Activated CD8-positive, alpha-beta memory T cell treated with anti-CD3 and anti-CD28 coated beads, Interleukin-2, amount 10 ng/mL, durations not matched to agents 7 days and 5 days (primary cell): ENCODE data around the gene RBFOX1. TPM values are rescaled to one million over a fixed set of nuclear protein-coding genes. Genes with fewer than 3 reads are reported as not detected.

Source experiments
- ATAC-seq: fragments of 150-1000 bp; cut with Tn5 transposase; one replicate; pipeline ENCODE4 v1.10.0; 2021; ENCODE audit warnings: moderate library complexity
- CTCF ChIA-PET: fragments of 350-600 bp; sonication (Branson Sonifier 250); formaldehyde crosslinking; loops from one replicate; lab custom pipeline; 2021; ENCODE audit warnings: antibody characterized with exemption; lab: Charles Lee
- DNase-seq: peaks from one replicate; pipeline ENCODE4 v3.0.0-alpha.2; 2020
- H3K27ac Mint-ChIP-seq: one replicate; pipeline ENCODE4 v1.8.0; 2021; ENCODE audit warnings: mild to moderate bottlenecking, mixed read lengths
- H3K27me3 Mint-ChIP-seq: one replicate; pipeline ENCODE4 v1.8.0; 2021; ENCODE audit warnings: mixed read lengths
- H3K36me3 Mint-ChIP-seq: one replicate; pipeline ENCODE4 v1.8.0; 2021; ENCODE audit warnings: mild to moderate bottlenecking, mixed read lengths
- H3K4me1 Mint-ChIP-seq: one replicate; pipeline ENCODE4 v1.8.0; 2021; ENCODE audit warnings: mixed read lengths
- H3K4me3 Mint-ChIP-seq: one replicate; pipeline ENCODE4 v1.8.0; 2021; ENCODE audit warnings: mild to moderate bottlenecking, moderate library complexity, mixed read lengths
- H3K9me3 Mint-ChIP-seq: one replicate; pipeline ENCODE4 v1.8.0; 2022; ENCODE audit warnings: low read depth, mixed read lengths
- total RNA-seq, 2 experiments: library from RNA; stranded (reverse); gene quantifications; one replicate each; pipeline ENCODE4 v1.2.3, GENCODE V29; 2021

RBFOX1 gene
- total RNA-seq, 2 experiments from 2014 or later = not detected

- H3K4me3 Mint-ChIP-seq = no peak overlapping the region
- no peak overlapping the region for H3K27ac Mint-ChIP-seq
- DNase-seq (no peak), ATAC-seq (no peak)
- no peaks in the 10 kb centered on the region for H3K27me3 Mint-ChIP-seq
- no peaks in the 10 kb centered on the region for H3K36me3 Mint-ChIP-seq
- CTCF ChIA-PET = no interaction called here
- H3K9me3 Mint-ChIP-seq = peaks cover 6% of the 10 kb centered on the region
- H3K4me1 Mint-ChIP-seq = no peaks in the 10 kb centered on the region
Observed at GRCh38 chr16:7340938-7341337, 8.3 kb downstream of the RBFOX1 start.

GRCh38 chr16:7342598-7342997 lies 10.0 kb downstream of the RBFOX1 start:
- H3K27me3 Mint-ChIP-seq = no peaks in the 10 kb centered on the region
- no peak for ATAC-seq
- no peak for DNase-seq
- H3K27ac Mint-ChIP-seq = no peak overlapping the region
- CTCF ChIA-PET = no interaction called here
- H3K9me3 Mint-ChIP-seq = peaks cover 14% of the 10 kb centered on the region
- H3K4me3 Mint-ChIP-seq = no peak overlapping the region
- no peaks in the 10 kb centered on the region for H3K4me1 Mint-ChIP-seq
- no peaks in the 10 kb centered on the region for H3K36me3 Mint-ChIP-seq

GRCh38 chr16:7343243-7343642 lies 10.6 kb downstream of the RBFOX1 start:
- no peaks in the 10 kb centered on the region for H3K36me3 Mint-ChIP-seq
- peaks cover 15% of the 10 kb centered on the region for H3K9me3 Mint-ChIP-seq
- no peak overlapping the region for H3K4me3 Mint-ChIP-seq
- no peak overlapping the region for H3K27ac Mint-ChIP-seq
- no peaks in the 10 kb centered on the region for H3K4me1 Mint-ChIP-seq
- CTCF ChIA-PET = no interaction called here
- ATAC-seq = no peak
- H3K27me3 Mint-ChIP-seq = no peaks in the 10 kb centered on the region
- DNase-seq = no peak

GRCh38 chr16:7344830-7345780 lies 12.5 kb downstream of the RBFOX1 start:
- CTCF ChIA-PET = no interaction called here
- H3K27me3 Mint-ChIP-seq = no peaks in the 10 kb centered on the region
- peaks cover 19% of the 10 kb centered on the region for H3K9me3 Mint-ChIP-seq
- H3K4me3 Mint-ChIP-seq = no peak overlapping the region
- peaks cover 1% of the 10 kb centered on the region for H3K36me3 Mint-ChIP-seq
- H3K27ac Mint-ChIP-seq = no peak overlapping the region
- no peaks in the 10 kb centered on the region for H3K4me1 Mint-ChIP-seq
- DNase-seq = no peak
- no peak for ATAC-seq

- H3K9me3 Mint-ChIP-seq = peaks cover 23% of the 10 kb centered on the region
- DNase-seq (no peak), ATAC-seq (no peak)
- peaks cover 3% of the 10 kb centered on the region for H3K36me3 Mint-ChIP-seq
- no peaks in the 10 kb centered on the region for H3K4me1 Mint-ChIP-seq
- H3K27me3 Mint-ChIP-seq = no peaks in the 10 kb centered on the region
- H3K4me3 Mint-ChIP-seq = no peak overlapping the region
- H3K27ac Mint-ChIP-seq = no peak overlapping the region
- CTCF ChIA-PET = no interaction called here
Observed at GRCh38 chr16:7350806-7351205, 18.2 kb downstream of the RBFOX1 start.

- Mint-ChIP-seq H3K27me3 (no peaks in the 10 kb centered on the region), H3K27ac (no peak overlapping the region), H3K4me1 (no peaks in the 10 kb centered on the region), H3K4me3 (no peak overlapping the region), H3K36me3 (peaks cover 3% of the 10 kb centered on the region), H3K9me3 (peaks cover 22% of the 10 kb centered on the region)
- DNase-seq = no peak
- CTCF ChIA-PET = no interaction called here
- ATAC-seq = no peak
Observed at GRCh38 chr16:7351610-7352510, 19.2 kb downstream of the RBFOX1 start.

GRCh38 chr16:7355758-7356157 lies 23.1 kb downstream of the RBFOX1 start:
- no peak for DNase-seq

GRCh38 chr16:7361416-7362129 lies 28.9 kb downstream of the RBFOX1 start:
- CTCF ChIA-PET = no interaction called here
- ATAC-seq (no peak), DNase-seq (no peak)
- peaks cover 17% of the 10 kb centered on the region for H3K9me3 Mint-ChIP-seq
- H3K27ac Mint-ChIP-seq = no peak overlapping the region
- no peaks in the 10 kb centered on the region for H3K4me1 Mint-ChIP-seq
- H3K27me3 Mint-ChIP-seq = no peaks in the 10 kb centered on the region
- H3K4me3 Mint-ChIP-seq = no peak overlapping the region
- H3K36me3 Mint-ChIP-seq = no peaks in the 10 kb centered on the region

More at GRCh38 chr16:7355758-7356157, 23.1 kb downstream of the RBFOX1 start:
- Mint-ChIP-seq H3K9me3 (peaks cover 19% of the 10 kb centered on the region), H3K36me3 (no peaks in the 10 kb centered on the region), H3K27ac (no peak overlapping the region), H3K27me3 (no peaks in the 10 kb centered on the region), H3K4me3 (no peak overlapping the region), H3K4me1 (no peaks in the 10 kb centered on the region)
- CTCF ChIA-PET = no interaction called here
- no peak for ATAC-seq

GRCh38 chr16:7362231-7362630 lies 29.6 kb downstream of the RBFOX1 start:
- peaks cover 15% of the 10 kb centered on the region for H3K9me3 Mint-ChIP-seq
- no peaks in the 10 kb centered on the region for H3K4me1 Mint-ChIP-seq
- H3K27ac Mint-ChIP-seq = no peak overlapping the region
- no peak for ATAC-seq
- H3K4me3 Mint-ChIP-seq = no peak overlapping the region
- H3K27me3 Mint-ChIP-seq = no peaks in the 10 kb centered on the region
- CTCF ChIA-PET = no interaction called here
- no peaks in the 10 kb centered on the region for H3K36me3 Mint-ChIP-seq
- DNase-seq = no peak

GRCh38 chr16:7363422-7364417 lies 31.1 kb downstream of the RBFOX1 start:
- no peak overlapping the region for H3K27ac Mint-ChIP-seq

GRCh38 chr16:7366041-7366440 lies 33.4 kb downstream of the RBFOX1 start:
- DNase-seq (no peak), ATAC-seq (no peak)
- Mint-ChIP-seq H3K9me3 (peaks cover 20% of the 10 kb centered on the region), H3K27ac (no peak overlapping the region), H3K4me1 (no peaks in the 10 kb centered on the region), H3K27me3 (no peaks in the 10 kb centered on the region), H3K4me3 (no peak overlapping the region), H3K36me3 (no peaks in the 10 kb centered on the region)
- CTCF ChIA-PET = no interaction called here

More at GRCh38 chr16:7363422-7364417, 31.1 kb downstream of the RBFOX1 start:
- Mint-ChIP-seq H3K27me3 (no peaks in the 10 kb centered on the region), H3K36me3 (no peaks in the 10 kb centered on the region), H3K4me1 (no peaks in the 10 kb centered on the region), H3K4me3 (no peak overlapping the region), H3K9me3 (peaks cover 16% of the 10 kb centered on the region)
- DNase-seq = no peak
- CTCF ChIA-PET = no interaction called here
- ATAC-seq = no peak
